ENCODE results near the gene MON2.
A peak's percentile ranks its signal among the peaks of the same experiment; 100 is the strongest.
"Not testable (repeated sequence)": the region's sequence is repeated elsewhere in the genome, so short reads cannot be mapped to it uniquely, and the experiment has no call there.

The MON2 gene

GRCh38 chr12:62458626-62459025, 8.0 kb upstream of the MON2 start:
- no peaks in the 10 kb centered on the region for H3K36me3 ChIP-seq (ENCODE audit: control insufficient read depth, insufficient read depth, low read length)
- H3K4me1 ChIP-seq (ENCODE audit: control insufficient read depth, insufficient read depth, low read length), result no peaks in the 10 kb centered on the region
- no peak overlapping the region for H3K27ac ChIP-seq (ENCODE audit: low read depth, low read length)
- no peak overlapping the region for H3K4me3 ChIP-seq (ENCODE audit: low read length)
- no peak overlapping the region for H3K9ac ChIP-seq (ENCODE audit: low read length)
- no peaks in the 10 kb centered on the region for H3K27me3 ChIP-seq (ENCODE audit: control insufficient read depth, insufficient read depth, low read length)

GRCh38 chr12:62459976-62460375, 6.7 kb upstream of the MON2 start:
- H3K4me1 ChIP-seq (ENCODE audit: control insufficient read depth, insufficient read depth, low read length), result no peaks in the 10 kb centered on the region
- no peak overlapping the region for H3K27ac ChIP-seq (ENCODE audit: low read depth, low read length)
- H3K4me3 ChIP-seq (ENCODE audit: low read length), result no peak overlapping the region
- H3K36me3 ChIP-seq (ENCODE audit: control insufficient read depth, insufficient read depth, low read length), result no peaks in the 10 kb centered on the region
- no peak overlapping the region for H3K9ac ChIP-seq (ENCODE audit: low read length)
- no peaks in the 10 kb centered on the region for H3K27me3 ChIP-seq (ENCODE audit: control insufficient read depth, insufficient read depth, low read length)

GRCh38 chr12:62461171-62461837, 5.3 kb upstream of the MON2 start:
- not testable (repeated sequence) for H3K36me3 ChIP-seq (ENCODE audit: control insufficient read depth, insufficient read depth, low read length); H3K27ac ChIP-seq (ENCODE audit: low read depth, low read length); H3K4me3 ChIP-seq (ENCODE audit: low read length); H3K9ac ChIP-seq (ENCODE audit: low read length); H3K27me3 ChIP-seq (ENCODE audit: control insufficient read depth, insufficient read depth, low read length); H3K4me1 ChIP-seq (ENCODE audit: control insufficient read depth, insufficient read depth, low read length)

- not testable (repeated sequence) for H3K27me3 ChIP-seq (ENCODE audit: control insufficient read depth, insufficient read depth, low read length); H3K4me3 ChIP-seq (ENCODE audit: low read length); H3K36me3 ChIP-seq (ENCODE audit: control insufficient read depth, insufficient read depth, low read length); H3K4me1 ChIP-seq (ENCODE audit: control insufficient read depth, insufficient read depth, low read length); H3K9ac ChIP-seq (ENCODE audit: low read length); H3K27ac ChIP-seq (ENCODE audit: low read depth, low read length)
Measured at GRCh38 chr12:62463252-62463651, 3.4 kb upstream of the MON2 start.

- peaks cover 8% of the 10 kb centered on the region for H3K4me1 ChIP-seq (ENCODE audit: control insufficient read depth, insufficient read depth, low read length)
- peak overlapping the region; percentile 19 for H3K9ac ChIP-seq (ENCODE audit: low read length)
- peak overlapping the region; percentile 88 for H3K27ac ChIP-seq (ENCODE audit: low read depth, low read length)
- H3K27me3 ChIP-seq (ENCODE audit: control insufficient read depth, insufficient read depth, low read length), result no peaks in the 10 kb centered on the region
- no peaks in the 10 kb centered on the region for H3K36me3 ChIP-seq (ENCODE audit: control insufficient read depth, insufficient read depth, low read length)
- H3K4me3 ChIP-seq (ENCODE audit: low read length), result peak overlapping the region; percentile 96
Measured at GRCh38 chr12:62466018-62466593, 520 bp upstream of the MON2 start.

GRCh38 chr12:62468397-62468796, 1.8 kb downstream of the MON2 start:
- Histone ChIP-seq H3K4me1 (ENCODE audit: control insufficient read depth, insufficient read depth, low read length) (peaks cover 8% of the 10 kb centered on the region), H3K27me3 (ENCODE audit: control insufficient read depth, insufficient read depth, low read length) (no peaks in the 10 kb centered on the region), H3K4me3 (ENCODE audit: low read length) (peak overlapping the region; percentile 96), H3K9ac (ENCODE audit: low read length) (no peak overlapping the region), H3K27ac (ENCODE audit: low read depth, low read length) (no peak overlapping the region), H3K36me3 (ENCODE audit: control insufficient read depth, insufficient read depth, low read length) (no peaks in the 10 kb centered on the region)

- H3K27me3 ChIP-seq (ENCODE audit: control insufficient read depth, insufficient read depth, low read length), result no peaks in the 10 kb centered on the region
- no peaks in the 10 kb centered on the region for H3K36me3 ChIP-seq (ENCODE audit: control insufficient read depth, insufficient read depth, low read length)
- H3K9ac ChIP-seq (ENCODE audit: low read length), result no peak overlapping the region
- peaks cover 8% of the 10 kb centered on the region for H3K4me1 ChIP-seq (ENCODE audit: control insufficient read depth, insufficient read depth, low read length)
- no peak overlapping the region for H3K27ac ChIP-seq (ENCODE audit: low read depth, low read length)
- peak overlapping the region; percentile 13 for H3K4me3 ChIP-seq (ENCODE audit: low read length)
Measured at GRCh38 chr12:62468935-62469334, 2.3 kb downstream of the MON2 start.

- no peaks in the 10 kb centered on the region for H3K27me3 ChIP-seq (ENCODE audit: control insufficient read depth, insufficient read depth, low read length)
- no peak overlapping the region for H3K27ac ChIP-seq (ENCODE audit: low read depth, low read length)
- H3K4me3 ChIP-seq (ENCODE audit: low read length), result no peak overlapping the region
- no peak overlapping the region for H3K9ac ChIP-seq (ENCODE audit: low read length)
- H3K36me3 ChIP-seq (ENCODE audit: control insufficient read depth, insufficient read depth, low read length), result no peaks in the 10 kb centered on the region
- peaks cover 8% of the 10 kb centered on the region for H3K4me1 ChIP-seq (ENCODE audit: control insufficient read depth, insufficient read depth, low read length)
Measured at GRCh38 chr12:62469704-62470103, 3.1 kb downstream of the MON2 start.

GRCh38 chr12:62471734-62472133, 5.1 kb downstream of the MON2 start:
- H3K9ac ChIP-seq (ENCODE audit: low read length), result no peak overlapping the region
- H3K27me3 ChIP-seq (ENCODE audit: control insufficient read depth, insufficient read depth, low read length), result no peaks in the 10 kb centered on the region
- H3K27ac ChIP-seq (ENCODE audit: low read depth, low read length), result no peak overlapping the region
- no peaks in the 10 kb centered on the region for H3K36me3 ChIP-seq (ENCODE audit: control insufficient read depth, insufficient read depth, low read length)
- peaks cover 5% of the 10 kb centered on the region for H3K4me1 ChIP-seq (ENCODE audit: control insufficient read depth, insufficient read depth, low read length)
- H3K4me3 ChIP-seq (ENCODE audit: low read length), result no peak overlapping the region

GRCh38 chr12:62472472-62472871, 5.8 kb downstream of the MON2 start:
- Histone ChIP-seq H3K4me3 (ENCODE audit: low read length) (no peak overlapping the region), H3K4me1 (ENCODE audit: control insufficient read depth, insufficient read depth, low read length) (peaks cover 5% of the 10 kb centered on the region), H3K27me3 (ENCODE audit: control insufficient read depth, insufficient read depth, low read length) (no peaks in the 10 kb centered on the region), H3K36me3 (ENCODE audit: control insufficient read depth, insufficient read depth, low read length) (no peaks in the 10 kb centered on the region), H3K9ac (ENCODE audit: low read length) (no peak overlapping the region), H3K27ac (ENCODE audit: low read depth, low read length) (no peak overlapping the region)

- Histone ChIP-seq H3K4me1 (ENCODE audit: control insufficient read depth, insufficient read depth, low read length) (no peaks in the 10 kb centered on the region), H3K9ac (ENCODE audit: low read length) (no peak overlapping the region), H3K36me3 (ENCODE audit: control insufficient read depth, insufficient read depth, low read length) (peaks cover 2% of the 10 kb centered on the region), H3K4me3 (ENCODE audit: low read length) (no peak overlapping the region), H3K27ac (ENCODE audit: low read depth, low read length) (no peak overlapping the region), H3K27me3 (ENCODE audit: control insufficient read depth, insufficient read depth, low read length) (no peaks in the 10 kb centered on the region)
Measured at GRCh38 chr12:62481843-62482540, 15.4 kb downstream of the MON2 start.

- no peak overlapping the region for H3K9ac ChIP-seq (ENCODE audit: low read length)
- H3K4me1 ChIP-seq (ENCODE audit: control insufficient read depth, insufficient read depth, low read length), result no peaks in the 10 kb centered on the region
- no peaks in the 10 kb centered on the region for H3K27me3 ChIP-seq (ENCODE audit: control insufficient read depth, insufficient read depth, low read length)
- no peak overlapping the region for H3K27ac ChIP-seq (ENCODE audit: low read depth, low read length)
- no peak overlapping the region for H3K4me3 ChIP-seq (ENCODE audit: low read length)
- peaks cover 2% of the 10 kb centered on the region for H3K36me3 ChIP-seq (ENCODE audit: control insufficient read depth, insufficient read depth, low read length)
Measured at GRCh38 chr12:62482769-62483168, 16.1 kb downstream of the MON2 start.

GRCh38 chr12:62484233-62484632, 17.6 kb downstream of the MON2 start:
- Histone ChIP-seq H3K27me3 (ENCODE audit: control insufficient read depth, insufficient read depth, low read length) (no peaks in the 10 kb centered on the region), H3K4me1 (ENCODE audit: control insufficient read depth, insufficient read depth, low read length) (no peaks in the 10 kb centered on the region), H3K27ac (ENCODE audit: low read depth, low read length) (no peak overlapping the region), H3K4me3 (ENCODE audit: low read length) (no peak overlapping the region), H3K36me3 (ENCODE audit: control insufficient read depth, insufficient read depth, low read length) (peaks cover 2% of the 10 kb centered on the region), H3K9ac (ENCODE audit: low read length) (no peak overlapping the region)
